CD14-positive monocyte (primary cell): ENCODE data around the gene MPRIP. TPM values are rescaled to one million over a fixed set of nuclear protein-coding genes. Genes with fewer than 3 reads are reported as not detected.
A peak's percentile ranks its signal among the peaks of the same experiment; 100 is the strongest.

Source experiments
- DNase-seq, 3 donors: peaks; one replicate each; pipeline ENCODE4 v3.0.0-alpha.2; 2011 to 2022
- H2AFZ ChIP-seq: 2 replicates; pipeline ENCODE4 v1.6.0; 2012; ENCODE audit warnings: mild to moderate bottlenecking, low read depth, low read length, inconsistent platforms; ENCODE audit not compliant: insufficient read depth, poor library complexity, severe bottlenecking
- H3K27ac ChIP-seq, 2 donors: 1 replicate in 1 of 2; 2 replicates in 1 of 2; pipeline ENCODE4 v1.5.1; 2012 to 2013; ENCODE audit warnings: low read length in 2 of 2, control low read depth in 1 of 2, inconsistent platforms in 1 of 2, low read depth in 1 of 2, mild to moderate bottlenecking in 1 of 2
- H3K27me3 ChIP-seq, 2 donors: one replicate each; pipeline versions ENCODE4 v1.6.0 to v1.6.1; 2011 to 2013; ENCODE audit warnings: low read length in 2 of 2; ENCODE audit not compliant: control insufficient read depth in 2 of 2, insufficient read depth in 2 of 2
- H3K36me3 ChIP-seq, 2 donors: replicated peaks in 1 of 2; 1 replicate in 1 of 2; 2 replicates in 1 of 2; pipeline versions ENCODE4 v1.5.1 to v1.6.1; 2012 to 2013; ENCODE audit warnings: low read length in 2 of 2, control low read depth in 1 of 2, inconsistent platforms in 1 of 2, mild to moderate bottlenecking in 1 of 2; ENCODE audit not compliant: insufficient read depth in 2 of 2, control insufficient read depth in 1 of 2
- H3K4me1 ChIP-seq, 2 donors: 1 replicate in 1 of 2; 2 replicates in 1 of 2; pipeline versions ENCODE4 v1.5.1 to v1.6.1; 2012 to 2013; ENCODE audit warnings: low read length in 2 of 2, control low read depth in 1 of 2, inconsistent platforms in 1 of 2, mild to moderate bottlenecking in 1 of 2, moderate library complexity in 1 of 2; ENCODE audit not compliant: insufficient read depth in 2 of 2, control insufficient read depth in 1 of 2
- H3K4me2 ChIP-seq: replicated peaks from 2 replicates; pipeline ENCODE3; 2012; ENCODE audit warnings: low read length, moderate library complexity, mild to moderate bottlenecking; ENCODE audit not compliant: poor library complexity, severe bottlenecking; ENCODE audit errors: extremely low read depth
- H3K4me3 ChIP-seq, 3 experiments: fragments of 200-600 bp in 1 of 3; sonication (generic) in 1 of 3; replicated peaks in 1 of 3; 1 replicate in 2 of 3; 2 replicates in 1 of 3; pipeline ENCODE4 v1.5.1; 2011 to 2013; ENCODE audit warnings: low read length in 3 of 3, mild to moderate bottlenecking in 3 of 3, control low read depth in 2 of 3, low read depth in 2 of 3, inconsistent platforms in 1 of 3, moderate library complexity in 1 of 3
- H3K79me2 ChIP-seq: 2 replicates; pipeline ENCODE4 v1.6.0; 2012; ENCODE audit warnings: mild to moderate bottlenecking, control low read depth, inconsistent platforms, low read length, moderate library complexity; ENCODE audit not compliant: insufficient read depth
- H3K9ac ChIP-seq: 2 replicates; pipeline ENCODE4 v1.6.0; 2017; ENCODE audit warnings: low read length, mild to moderate bottlenecking; ENCODE audit not compliant: insufficient read depth, poor library complexity, severe bottlenecking
- H3K9me3 ChIP-seq, 2 donors: replicated peaks in 1 of 2; 1 replicate in 1 of 2; 2 replicates in 1 of 2; pipeline versions ENCODE4 v1.5.1 to v1.6.1; 2012 to 2013; ENCODE audit warnings: low read length in 2 of 2, control low read depth in 1 of 2; ENCODE audit not compliant: control insufficient read depth in 1 of 2, insufficient read depth in 1 of 2
- H4K20me1 ChIP-seq: 2 replicates; pipeline ENCODE4 v1.6.0; 2012; ENCODE audit warnings: mild to moderate bottlenecking, low read length, control low read depth, moderate library complexity; ENCODE audit not compliant: insufficient read depth
- H3K27ac Mint-ChIP-seq, 7 donors: one replicate each; pipeline ENCODE4 v1.8.0; 2020; ENCODE audit warnings: mild to moderate bottlenecking in 7 of 7, mixed read lengths in 7 of 7, moderate library complexity in 6 of 7, inconsistent platforms in 2 of 7
- H3K27me3 Mint-ChIP-seq, 3 donors: one replicate each; pipeline ENCODE4 v1.8.0; 2021 to 2022; ENCODE audit warnings: low read depth in 3 of 3, mild to moderate bottlenecking in 3 of 3, mixed read lengths in 3 of 3, moderate library complexity in 3 of 3, inconsistent platforms in 1 of 3
- H3K36me3 Mint-ChIP-seq, 2 donors: one replicate each; pipeline ENCODE4 v1.8.0; 2020; ENCODE audit warnings: mixed read lengths in 2 of 2, inconsistent platforms in 1 of 2, mild to moderate bottlenecking in 1 of 2
- H3K4me1 Mint-ChIP-seq: one replicate; pipeline ENCODE4 v1.8.0; 2020; ENCODE audit warnings: mild to moderate bottlenecking, mixed read lengths
- H3K4me3 Mint-ChIP-seq, 2 donors: one replicate each; pipeline ENCODE4 v1.8.0; 2020; ENCODE audit warnings: mild to moderate bottlenecking in 2 of 2, mixed read lengths in 2 of 2, moderate library complexity in 1 of 2
- H3K9me3 Mint-ChIP-seq, 7 donors: one replicate each; pipeline ENCODE4 v1.8.0; 2020 to 2022; ENCODE audit warnings: mixed read lengths in 7 of 7, mild to moderate bottlenecking in 6 of 7, moderate library complexity in 6 of 7, inconsistent platforms in 2 of 7
- WGBS: methylation state at CpG from one replicate; pipeline ENCODE4 v1.1.5; 2013; ENCODE audit warnings: missing lambda C conversion rate; ENCODE audit not compliant: insufficient coverage; 5-methylcytosine and 5-hydroxymethylcytosine counted together
- intact Hi-C, 2 donors: fragments of 100-400 bp; cut with micrococcal nuclease; formaldehyde crosslinking; loops; one replicate each; pipeline versions ENCODE4 v1.15.0 to v1.15.1; 2023
- polyA plus RNA-seq, 3 donors: library from polyadenylated mRNA; depleted of rRNA in 1 of 3; unstranded in 2 of 3; stranded (reverse) in 1 of 3; fragments of 300-500 nt in 2 of 3; fragments of >200 nt in 1 of 3; fragmentation: Illumina TruSeq in 2 of 3; gene quantifications; 1 replicate in 2 of 3; 2 replicates in 1 of 3; pipeline ENCODE4 v1.2.3, GENCODE V29; 2012 to 2021
- TF ChIP-seq, protein P1 (sequence below): fragments of 200-600 bp; IDR thresholded peaks from one replicate; pipeline ENCODE4 v1.8.0; 2022; ENCODE audit warnings: antibody characterized with exemption, mild to moderate bottlenecking

Gene MPRIP
- polyA plus RNA-seq, 3 donors, result 2.0 to 48.7 (median 2.5) TPM

DNA sequence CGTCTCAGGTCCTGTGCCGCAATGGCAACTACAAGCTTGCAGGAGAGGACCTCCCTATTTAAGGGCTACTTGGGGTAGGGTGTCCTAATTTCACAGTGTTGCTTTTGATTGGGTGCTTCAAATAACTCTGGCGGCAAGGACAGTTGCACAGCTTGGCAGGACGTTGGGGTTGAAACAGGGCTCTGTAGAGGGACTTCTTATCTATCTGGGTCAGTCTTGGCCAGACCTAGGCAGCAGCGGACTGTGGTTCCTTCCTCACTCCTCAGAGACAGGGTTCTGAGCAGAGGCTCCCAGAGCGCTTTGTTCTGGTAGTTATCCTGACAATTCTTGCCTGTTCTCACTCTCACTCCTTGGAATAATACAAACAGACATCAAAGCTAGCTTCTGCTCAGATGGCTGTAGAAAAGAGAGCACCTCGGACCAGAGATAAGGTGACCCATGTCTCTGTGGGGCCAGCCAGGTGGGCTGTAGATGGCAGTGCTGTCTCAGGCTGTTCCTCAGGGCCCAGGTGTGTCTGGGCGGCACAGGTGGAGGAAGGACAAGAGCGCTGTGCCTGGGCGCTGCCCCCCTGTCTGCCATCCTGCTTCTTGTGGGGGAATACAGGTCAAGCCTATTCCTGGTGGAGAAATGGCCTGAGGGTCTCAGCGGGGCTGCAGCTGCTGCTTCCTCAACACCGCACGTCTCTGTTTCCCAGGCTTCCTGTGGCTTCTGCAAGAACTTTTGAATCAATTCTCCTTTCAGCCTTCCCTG, 102.8 kb downstream of the MPRIP start:
- H4K20me1 ChIP-seq, result peaks cover 2% of the 10 kb centered on the region
- TF ChIP-seq, protein P1, sequence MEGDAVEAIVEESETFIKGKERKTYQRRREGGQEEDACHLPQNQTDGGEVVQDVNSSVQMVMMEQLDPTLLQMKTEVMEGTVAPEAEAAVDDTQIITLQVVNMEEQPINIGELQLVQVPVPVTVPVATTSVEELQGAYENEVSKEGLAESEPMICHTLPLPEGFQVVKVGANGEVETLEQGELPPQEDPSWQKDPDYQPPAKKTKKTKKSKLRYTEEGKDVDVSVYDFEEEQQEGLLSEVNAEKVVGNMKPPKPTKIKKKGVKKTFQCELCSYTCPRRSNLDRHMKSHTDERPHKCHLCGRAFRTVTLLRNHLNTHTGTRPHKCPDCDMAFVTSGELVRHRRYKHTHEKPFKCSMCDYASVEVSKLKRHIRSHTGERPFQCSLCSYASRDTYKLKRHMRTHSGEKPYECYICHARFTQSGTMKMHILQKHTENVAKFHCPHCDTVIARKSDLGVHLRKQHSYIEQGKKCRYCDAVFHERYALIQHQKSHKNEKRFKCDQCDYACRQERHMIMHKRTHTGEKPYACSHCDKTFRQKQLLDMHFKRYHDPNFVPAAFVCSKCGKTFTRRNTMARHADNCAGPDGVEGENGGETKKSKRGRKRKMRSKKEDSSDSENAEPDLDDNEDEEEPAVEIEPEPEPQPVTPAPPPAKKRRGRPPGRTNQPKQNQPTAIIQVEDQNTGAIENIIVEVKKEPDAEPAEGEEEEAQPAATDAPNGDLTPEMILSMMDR, result no peak
- no peaks in the 10 kb centered on the region for H3K27me3 ChIP-seq
- H2AFZ ChIP-seq, result no peak overlapping the region
- peaks cover 16 to 17% of the 10 kb centered on the region in 2 donors for H3K4me1 ChIP-seq
- no peaks in the 10 kb centered on the region for H3K79me2 ChIP-seq
- Mint-ChIP-seq H3K4me3 (no peak overlapping the region), H3K36me3 (peaks cover 52 to 67% of the 10 kb centered on the region in 2 donors), H3K9me3 (peaks cover 0 to 3% (median 0%) of the 10 kb centered on the region in 7 donors), H3K27me3 (peaks cover 0 to 2% (median 0%) of the 10 kb centered on the region in 3 donors), H3K4me1 (peaks cover 31% of the 10 kb centered on the region), H3K27ac (peak overlapping the region in 1 of 7 donors; percentile 16)
- intact Hi-C loops, result no loop called here
- no peaks in the 10 kb centered on the region for H3K9me3 ChIP-seq
- 35% methylated on average over 12 of the region's 13 CpGs for WGBS
- H3K36me3 ChIP-seq, result peaks cover 35 to 79% of the 10 kb centered on the region in 2 donors
- DNase-seq, result no peak
- no peak overlapping the region for H3K4me2 ChIP-seq
- H3K9ac ChIP-seq, result no peak overlapping the region
- H3K4me3 ChIP-seq, result no peak overlapping the region
- H3K27ac ChIP-seq, result no peak overlapping the region

DNA sequence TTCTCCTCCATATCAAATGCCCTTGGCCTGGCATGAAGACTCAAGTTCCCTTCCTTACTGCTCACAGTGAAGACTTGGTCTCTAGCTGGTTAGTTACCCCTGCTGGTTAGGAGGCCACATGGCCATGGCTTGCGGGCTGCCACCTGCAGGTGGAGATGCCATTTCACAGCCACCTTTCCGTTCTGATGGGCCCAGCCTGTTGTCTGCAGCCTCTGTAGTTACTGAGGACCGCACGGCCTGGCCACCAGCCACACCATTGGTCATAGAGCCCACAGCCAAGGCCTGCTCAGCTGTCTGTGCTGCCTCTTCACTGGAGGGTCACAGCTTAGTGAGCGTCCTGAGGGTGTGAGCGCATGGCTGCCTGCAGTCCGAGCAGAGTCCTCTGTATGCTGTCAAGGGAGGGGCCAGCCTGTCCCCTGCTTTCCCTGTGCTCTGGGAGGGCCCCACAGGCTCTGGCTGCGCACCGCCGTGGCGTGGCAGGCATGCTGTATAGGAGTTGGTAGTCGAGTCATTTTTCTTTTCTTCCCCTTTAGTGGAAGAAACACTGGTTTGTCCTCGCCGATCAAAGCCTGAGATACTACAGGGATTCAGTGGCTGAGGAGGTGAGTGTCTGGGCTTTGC, 104.6 kb downstream of the MPRIP start:
- TF ChIP-seq, protein P1, result no peak
- Histone ChIP-seq H3K4me2 (no peak overlapping the region), H3K27me3 (no peaks in the 10 kb centered on the region), H3K9me3 (no peaks in the 10 kb centered on the region), H3K79me2 (no peaks in the 10 kb centered on the region), H3K4me3 (no peak overlapping the region), H3K4me1 (peaks cover 34 to 35% of the 10 kb centered on the region in 2 donors), H3K9ac (no peak overlapping the region), H3K27ac (no peak overlapping the region), H4K20me1 (peaks cover 4% of the 10 kb centered on the region), H2AFZ (no peak overlapping the region), H3K36me3 (peaks cover 28 to 61% of the 10 kb centered on the region in 2 donors)
- Mint-ChIP-seq H3K9me3 (peaks cover 0 to 2% (median 0%) of the 10 kb centered on the region in 7 donors), H3K27me3 (peaks cover 0 to under 1% (median 0%) of the 10 kb centered on the region in 3 donors), H3K4me1 (peaks cover 43% of the 10 kb centered on the region), H3K36me3 (peaks cover 47 to 52% of the 10 kb centered on the region in 2 donors), H3K4me3 (no peak overlapping the region), H3K27ac (no peak overlapping the region)
- WGBS, result 94% methylated on average over 8 of the region's 14 CpGs
- DNase-seq, result no peak
- intact Hi-C loops, result no loop called here
